Measurements from ENCODE around the gene UNKL. TPM values are rescaled to one million over a fixed set of nuclear protein-coding genes. Genes with fewer than 3 reads are reported as not detected.

UNKL gene
- total and polyA plus RNA-seq, 2 donors (not counting 1 experiment from before 2014, with no cell fraction given), result 53.9 to 178 TPM

DNA sequence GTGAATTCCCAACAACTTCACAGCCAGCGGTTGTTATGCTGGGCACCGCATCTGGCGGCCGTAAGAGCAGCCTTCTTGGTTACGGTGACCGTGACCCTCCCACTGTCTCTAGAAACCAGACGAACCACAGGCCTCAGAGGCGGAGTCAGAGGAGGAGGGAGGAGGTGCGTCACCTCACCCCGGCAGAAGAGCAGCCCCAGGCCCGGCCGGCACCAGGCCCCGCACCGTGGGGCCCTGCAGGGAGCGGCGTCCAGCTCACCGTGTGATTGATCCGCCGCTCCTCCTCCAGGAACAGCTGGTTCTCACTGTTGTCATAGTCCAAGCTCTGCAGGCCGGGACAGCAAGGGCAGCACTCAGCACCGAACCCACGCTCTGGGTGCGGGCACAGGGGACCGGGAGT lies 46.6 kb upstream of the UNKL start:
- WGBS (ENCODE audit: insufficient coverage), result 94% methylated on average over 24 of the region's 24 CpGs
- Histone ChIP-seq H3K9me3 (ENCODE audit: control extremely low read depth in 1 of 3, control insufficient read depth in 2 of 3, insufficient read depth in 1 of 3, low read length in 2 of 3) (peaks cover 0 to 3% (median 0%) of the 10 kb centered on the region in 3 donors), H3K4me1 (ENCODE audit: control insufficient read depth in 2 of 2, insufficient read depth in 2 of 2, low read length in 2 of 2) (peaks cover 31 to 34% of the 10 kb centered on the region in 2 donors), H3K4me2 (replicated peaks; ENCODE audit: low read depth, low read length, poor library complexity, severe bottlenecking) (no peak overlapping the region), H4K20me1 (ENCODE audit: control insufficient read depth, insufficient read depth, low read length, poor library complexity, severe bottlenecking) (peaks cover 10% of the 10 kb centered on the region), H3K4me3 (ENCODE audit: control extremely low read depth in 1 of 5, extremely low read depth in 1 of 5, insufficient read depth in 1 of 5, low read depth in 2 of 5, low read length in 4 of 5) (no peak overlapping the region), H3K79me2 (ENCODE audit: control insufficient read depth, insufficient read depth, low read length) (peaks cover 87% of the 10 kb centered on the region), H2AFZ (ENCODE audit: insufficient read depth, low read depth, low read length, poor library complexity, severe bottlenecking) (no peak overlapping the region), H3K36me3 (replicated peaks in 1 of 2; ENCODE audit: control extremely low read depth in 1 of 2, control insufficient read depth in 1 of 2, extremely low read depth in 1 of 2, insufficient read depth in 2 of 2, low read length in 1 of 2) (peaks cover 6 to 55% of the 10 kb centered on the region in 2 experiments), H3K27me3 (replicated peaks in 1 of 4; ENCODE audit: control extremely low read depth in 1 of 4, control insufficient read depth in 3 of 4, insufficient read depth in 4 of 4, low read length in 3 of 4) (no peaks in the 10 kb centered on the region), H3K9ac (ENCODE audit: low read length) (no peak overlapping the region), H3K27ac (ENCODE audit: low read length in 2 of 2) (peak overlapping the region in 1 of 2 donors; percentile 50)
- H3K9me3 Mint-ChIP-seq (ENCODE audit: insufficient read depth), result no peaks in the 10 kb centered on the region
- peaks cover 28% of the 10 kb centered on the region for H3K4me1 Mint-ChIP-seq
- ATAC-seq (ENCODE audit: low read depth) (no peak), DNase-seq (no peak)
- POLR2A ChIA-PET, result interaction anchor here (0.5 kb wide), 1 partner anchor 82 kb away, joined by 3 read pairs; no protein-coding TSS in a partner anchor
- TF ChIP-seq, protein P1, sequence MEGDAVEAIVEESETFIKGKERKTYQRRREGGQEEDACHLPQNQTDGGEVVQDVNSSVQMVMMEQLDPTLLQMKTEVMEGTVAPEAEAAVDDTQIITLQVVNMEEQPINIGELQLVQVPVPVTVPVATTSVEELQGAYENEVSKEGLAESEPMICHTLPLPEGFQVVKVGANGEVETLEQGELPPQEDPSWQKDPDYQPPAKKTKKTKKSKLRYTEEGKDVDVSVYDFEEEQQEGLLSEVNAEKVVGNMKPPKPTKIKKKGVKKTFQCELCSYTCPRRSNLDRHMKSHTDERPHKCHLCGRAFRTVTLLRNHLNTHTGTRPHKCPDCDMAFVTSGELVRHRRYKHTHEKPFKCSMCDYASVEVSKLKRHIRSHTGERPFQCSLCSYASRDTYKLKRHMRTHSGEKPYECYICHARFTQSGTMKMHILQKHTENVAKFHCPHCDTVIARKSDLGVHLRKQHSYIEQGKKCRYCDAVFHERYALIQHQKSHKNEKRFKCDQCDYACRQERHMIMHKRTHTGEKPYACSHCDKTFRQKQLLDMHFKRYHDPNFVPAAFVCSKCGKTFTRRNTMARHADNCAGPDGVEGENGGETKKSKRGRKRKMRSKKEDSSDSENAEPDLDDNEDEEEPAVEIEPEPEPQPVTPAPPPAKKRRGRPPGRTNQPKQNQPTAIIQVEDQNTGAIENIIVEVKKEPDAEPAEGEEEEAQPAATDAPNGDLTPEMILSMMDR (IDR thresholded peaks at IDR 0.05), result no peak
- TF ChIP-seq EZH2 (IDR thresholded peaks at IDR 0.05; ENCODE audit: borderline replicate concordance, insufficient read depth, low read depth, low read length, poor library complexity, severe bottlenecking), result no peak
- H3K27me3 Mint-ChIP-seq, result no peaks in the 10 kb centered on the region
- CTCF ChIA-PET, result no interaction called here
- intact Hi-C loops (cut with micrococcal nuclease), result no loop called here
- peak overlapping the region; percentile 53 for H3K27ac Mint-ChIP-seq
- H3K4me3 Mint-ChIP-seq, result no peak overlapping the region

DNA sequence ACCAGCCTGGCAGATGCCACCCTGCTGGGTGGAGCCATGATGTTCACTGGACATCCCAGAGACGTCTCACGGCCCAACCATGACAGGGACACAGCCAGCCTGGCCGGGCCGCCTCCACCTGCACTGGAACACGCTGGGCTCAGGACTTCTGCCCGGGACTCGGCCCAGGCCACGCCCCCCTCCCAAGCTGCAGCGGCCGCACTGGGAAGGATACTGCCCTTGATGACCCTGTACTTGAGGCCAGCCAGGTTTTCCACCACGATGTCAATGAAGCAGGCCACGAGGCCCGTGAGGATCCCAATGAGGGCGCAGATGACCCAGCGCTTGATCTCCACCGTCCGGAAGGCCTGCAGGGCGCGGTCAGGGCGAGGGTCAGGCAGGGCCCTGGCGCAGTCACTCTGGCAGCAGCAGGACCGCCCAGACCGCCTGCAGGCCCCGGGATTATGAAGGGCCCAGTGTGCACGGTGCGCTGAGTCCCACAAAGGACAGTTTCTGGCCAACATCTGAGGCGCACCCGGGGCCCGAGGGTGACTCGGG lies 46.2 kb upstream of the UNKL start:
- TF ChIP-seq, protein P1 (IDR thresholded peaks at IDR 0.05), result no peak
- TF ChIP-seq EZH2 (IDR thresholded peaks at IDR 0.05; ENCODE audit: borderline replicate concordance, insufficient read depth, low read depth, low read length, poor library complexity, severe bottlenecking), result no peak
- intact Hi-C loops (cut with micrococcal nuclease), result no loop called here
- Histone ChIP-seq H3K4me3 (ENCODE audit: control extremely low read depth in 1 of 5, extremely low read depth in 1 of 5, insufficient read depth in 1 of 5, low read depth in 2 of 5, low read length in 4 of 5) (no peak overlapping the region), H3K36me3 (replicated peaks in 1 of 2; ENCODE audit: control extremely low read depth in 1 of 2, control insufficient read depth in 1 of 2, extremely low read depth in 1 of 2, insufficient read depth in 2 of 2, low read length in 1 of 2) (peaks cover 6 to 60% of the 10 kb centered on the region in 2 experiments), H3K27ac (ENCODE audit: low read length in 2 of 2) (peak overlapping the region in 1 of 2 donors; percentile 98), H3K27me3 (replicated peaks in 1 of 4; ENCODE audit: control extremely low read depth in 1 of 4, control insufficient read depth in 3 of 4, insufficient read depth in 4 of 4, low read length in 3 of 4) (no peaks in the 10 kb centered on the region), H4K20me1 (ENCODE audit: control insufficient read depth, insufficient read depth, low read length, poor library complexity, severe bottlenecking) (peaks cover 5% of the 10 kb centered on the region), H3K9ac (ENCODE audit: low read length) (no peak overlapping the region), H3K9me3 (ENCODE audit: control extremely low read depth in 1 of 3, control insufficient read depth in 2 of 3, insufficient read depth in 1 of 3, low read length in 2 of 3) (peaks cover 0 to 3% (median 0%) of the 10 kb centered on the region in 3 donors), H3K79me2 (ENCODE audit: control insufficient read depth, insufficient read depth, low read length) (peaks cover 87% of the 10 kb centered on the region), H3K4me2 (replicated peaks; ENCODE audit: low read depth, low read length, poor library complexity, severe bottlenecking) (peak overlapping the region; percentile 51), H3K4me1 (ENCODE audit: control insufficient read depth in 2 of 2, insufficient read depth in 2 of 2, low read length in 2 of 2) (peaks cover 31 to 34% of the 10 kb centered on the region in 2 donors), H2AFZ (ENCODE audit: insufficient read depth, low read depth, low read length, poor library complexity, severe bottlenecking) (no peak overlapping the region)
- DNase-seq (no peak), ATAC-seq (ENCODE audit: low read depth) (no peak)
- Mint-ChIP-seq H3K27ac (no peak overlapping the region), H3K4me1 (peaks cover 28% of the 10 kb centered on the region), H3K27me3 (no peaks in the 10 kb centered on the region), H3K9me3 (ENCODE audit: insufficient read depth) (no peaks in the 10 kb centered on the region), H3K4me3 (no peak overlapping the region)
- CTCF ChIA-PET, result no interaction called here
- WGBS (ENCODE audit: insufficient coverage), result 97% methylated on average over 30 of the region's 30 CpGs
- POLR2A ChIA-PET, result no interaction called here

Data from B cell (primary cell).